Adrenal gland (tissue), 12 donors: ENCODE data around the gene OPRL1. TPM values are rescaled to one million over a fixed set of nuclear protein-coding genes. Genes with fewer than 3 reads are reported as not detected.
"Not testable (repeated sequence)": the region's sequence is repeated elsewhere in the genome, so short reads cannot be mapped to it uniquely, and the experiment has no call there.

Experiments
- DNase-seq, 7 donors: peaks; one replicate each; pipeline ENCODE4 v3.0.0-alpha.2; 2019 to 2020
- H3K27ac ChIP-seq, 5 donors: fragments of 200-600 bp; sonication (generic) in 4 of 5; 1 replicate in 3 of 5; 2 replicates in 2 of 5; pipeline versions ENCODE4 v1.5.1 to v1.8.0; 2016 to 2020; ENCODE audit warnings: mild to moderate bottlenecking in 1 of 5
- H3K27me3 ChIP-seq: fragments of 200-600 bp; 2 replicates; pipeline ENCODE4 v1.8.0; 2021
- H3K36me3 ChIP-seq, 2 donors: fragments of 200-600 bp; replicated peaks in 1 of 2; 1 replicate in 1 of 2; 2 replicates in 1 of 2; pipeline versions ENCODE4 v1.5.1 to v1.8.0; 2018 to 2022
- H3K4me1 ChIP-seq, 2 donors: fragments of 200-600 bp; replicated peaks in 1 of 2; 1 replicate in 1 of 2; 2 replicates in 1 of 2; pipeline versions ENCODE4 v1.5.1 to v1.8.0; 2018 to 2021
- H3K4me3 ChIP-seq, 4 donors: fragments of 200-600 bp; sonication (generic) in 3 of 4; one replicate each; pipeline ENCODE4 v1.5.1; 2016 to 2018
- H3K9me3 ChIP-seq, 3 donors: fragments of 200-600 bp; sonication (generic) in 1 of 3; replicated peaks in 1 of 3; 1 replicate in 2 of 3; 2 replicates in 1 of 3; pipeline versions ENCODE4 v1.5.1 to v1.8.0; 2016 to 2021
- CTCF ChIP-seq, 6 experiments: fragments of 450-650 bp in 4 of 6; fragments of 200-600 bp in 2 of 6; sonication (generic) in 1 of 6; IDR thresholded peaks; 1 replicate in 5 of 6; 2 replicates in 1 of 6; pipeline versions ENCODE4 v1.5.1 to v1.8.0; 2016 to 2021; ENCODE audit warnings: antibody characterized with exemption in 6 of 6, mild to moderate bottlenecking in 2 of 6, moderate library complexity in 1 of 6
- POLR2A ChIP-seq, 2 donors: fragments of 450-650 bp; IDR thresholded peaks; one replicate each; pipeline ENCODE4 v1.6.1; 2017; ENCODE audit warnings: antibody characterized with exemption in 2 of 2, mild to moderate bottlenecking in 2 of 2, moderate library complexity in 1 of 2
- WGBS, 4 donors: extraction: QIAGEN DNeasy Blood & Tissue Kit in 2 of 4; methylation state at CpG; one replicate each; pipeline versions ENCODE4 v1.1.5 to v1.1.7; 2013 to 2017; 5-methylcytosine and 5-hydroxymethylcytosine counted together
- intact Hi-C, 2 donors: fragments of 100-400 bp; cut with DNase I; formaldehyde crosslinking; loops; one replicate each; pipeline versions ENCODE4 v1.14.1 to v1.15.0; 2022 to 2023
- polyA plus RNA-seq, 3 donors: library from polyadenylated mRNA; stranded (reverse); fragments of 200-250 nt in 2 of 3; fragments of 350-450 nt in 1 of 3; fragmentation: Illumina TruSeq in 1 of 3; extraction: RNeasy Lipid Tissue Mini Kit (QIAGEN cat#74804) in 1 of 3; gene quantifications; one replicate each; pipeline ENCODE4 v1.2.3, GENCODE V29; 2013 to 2014
- total RNA-seq, 9 donors: library from RNA; depleted of rRNA in 4 of 9; stranded (reverse); fragments of >200 nt in 4 of 9; fragments of 120-200 nt in 1 of 9; fragmentation: NEBNext Ultra II Directional in 1 of 9; extraction: Animal tissue kit (Norgen Biotek cat#: 25700) in 1 of 9; gene quantifications; one replicate each; pipeline versions ENCODE4 v1.1.0 to v1.2.4, GENCODE V29; 2013 to 2023
- donor health status: healthy with polysubstance abuse.
- donor health status: Bipolar disorder and iron deficiency.
- donor health status: DM: yes; HTN: yes; CAD: no.
- donor health status: DM: no; HTN: no; CAD: no.
- donor health status: DM: no; HTN: no; CAD: no.
- donor health status: DM: yes; HTN: yes; CAD: no.

Gene OPRL1
- total and polyA plus RNA-seq, 12 donors, result 0.24 to 5.7 (median 2.2) TPM

GRCh38 chr20:64130876-64131275 is 51.0 kb downstream of the OPRL1 start:
- no peak for TF ChIP-seq POLR2A (IDR thresholded peaks at IDR 0.05)
- no peak for TF ChIP-seq CTCF (IDR thresholded peaks at IDR 0.05)
- DNase-seq, result peak in 2 of 7 donors; percentile 1 to 4
- Histone ChIP-seq H3K4me3 (no peak overlapping the region), H3K9me3 (no peaks in the 10 kb centered on the region), H3K27me3 (peaks cover 9% of the 10 kb centered on the region), H3K27ac (no peak overlapping the region), H3K36me3 (no peaks in the 10 kb centered on the region), H3K4me1 (no peaks in the 10 kb centered on the region)
- intact Hi-C loops, result no loop called here
- WGBS, 4 donors, result 72 to 86% (median 80%) methylated on average over 10 of the region's 10 CpGs

GRCh38 chr20:64131406-64131805 is 51.5 kb downstream of the OPRL1 start:
- Histone ChIP-seq H3K4me1 (no peaks in the 10 kb centered on the region), H3K27me3 (peaks cover 9% of the 10 kb centered on the region), H3K27ac (no peak overlapping the region), H3K9me3 (no peaks in the 10 kb centered on the region), H3K36me3 (no peaks in the 10 kb centered on the region), H3K4me3 (no peak overlapping the region)
- intact Hi-C loops, result no loop called here
- peak in 4 of 7 donors; percentile 8 to 72 (median 16) for DNase-seq
- TF ChIP-seq POLR2A (IDR thresholded peaks at IDR 0.05) (no peak), CTCF (IDR thresholded peaks at IDR 0.05) (peak in 2 of 6 experiments; percentile 11 to 13)
- WGBS, 4 donors, result 59 to 92% (median 77%) methylated on average over 4 of the region's 4 CpGs

- Histone ChIP-seq H3K9me3 (no peaks in the 10 kb centered on the region), H3K27ac (no peak overlapping the region), H3K4me3 (no peak overlapping the region), H3K27me3 (peaks cover 5% of the 10 kb centered on the region), H3K4me1 (no peaks in the 10 kb centered on the region), H3K36me3 (no peaks in the 10 kb centered on the region)
- intact Hi-C loops, result no loop called here
- 22 to 60% (median 43%) methylated on average over 3 to 8 of the region's 8 CpGs for WGBS, 4 donors
- TF ChIP-seq POLR2A (IDR thresholded peaks at IDR 0.05) (no peak), CTCF (IDR thresholded peaks at IDR 0.05) (peak in 3 of 6 experiments; percentile 13 to 37 (median 21))
- peak in 2 of 7 donors; percentile 8 to 10 for DNase-seq
These were observed 54.1 kb downstream of the OPRL1 start for GRCh38 chr20:64133951-64134407.

- intact Hi-C loops, H3K27me3 ChIP-seq, H3K4me3 ChIP-seq, DNase-seq, H3K27ac ChIP-seq, H3K9me3 ChIP-seq, H3K36me3 ChIP-seq, H3K4me1 ChIP-seq: not testable (repeated sequence)
- WGBS, 4 donors, result 67 to 79% (median 69%) methylated on average over 20 of the region's 20 CpGs
These were observed 54.9 kb downstream of the OPRL1 start for GRCh38 chr20:64134744-64135143.

- no peaks in the 10 kb centered on the region for H3K27me3 ChIP-seq
- no peaks in the 10 kb centered on the region for H3K4me1 ChIP-seq
- no peak overlapping the region for H3K27ac ChIP-seq
- peak in 2 of 7 donors; percentile 1 to 5 for DNase-seq
- 78 to 83% (median 79%) methylated on average over 27 to 32 of the region's 32 CpGs for WGBS, 4 donors
- H3K36me3 ChIP-seq, result no peaks in the 10 kb centered on the region
- intact Hi-C loops, result no loop called here
- TF ChIP-seq CTCF (IDR thresholded peaks at IDR 0.05), result no peak
- TF ChIP-seq POLR2A (IDR thresholded peaks at IDR 0.05), result no peak
- H3K9me3 ChIP-seq, result no peaks in the 10 kb centered on the region
- no peak overlapping the region for H3K4me3 ChIP-seq
These were observed 56.3 kb downstream of the OPRL1 start for GRCh38 chr20:64136004-64136710.
